Fibroblast of lung (primary cell): ENCODE data around the gene PYROXD2.

Experiments used
- CTCF ChIP-seq, 2 donors: IDR thresholded peaks in 1 of 2; conservative IDR thresholded peaks in 1 of 2; 1 replicate in 1 of 2; 2 replicates in 1 of 2; pipeline ENCODE4 v1.5.1; 2011 to 2012; ENCODE audit warnings: low read length in 2 of 2, control low read depth in 1 of 2, inconsistent platforms in 1 of 2, low read depth in 1 of 2, mild to moderate bottlenecking in 1 of 2
- EZH2 ChIP-seq: IDR thresholded peaks from 2 replicates; pipeline ENCODE4 v1.5.1; 2012; ENCODE audit warnings: low read length, control low read depth, mild to moderate bottlenecking; ENCODE audit errors: missing control alignments

- TF ChIP-seq CTCF (conservative IDR thresholded peaks at IDR 0.05 in 1 of 2, IDR thresholded peaks at IDR 0.05 in 1 of 2; ENCODE audit: low read depth in 1 of 2, low read length in 2 of 2) (no peak), EZH2 (no peak)
Observed at GRCh38 chr10:98337484-98337883, 77.5 kb downstream of the PYROXD2 start.
